Esophagus squamous epithelium (tissue), 5 donors: Measurements from ENCODE around the gene PLSCR4. TPM values are rescaled to one million over a fixed set of nuclear protein-coding genes. Genes with fewer than 3 reads are reported as not detected.

ENCODE experiments used
- DNase-seq: peaks from one replicate; lab custom pipeline; 2025; lab: John Stamatoyannopoulos, UW
- H3K27ac ChIP-seq, 4 donors: fragments of 200-600 bp; sonication (generic); one replicate each; pipeline ENCODE4 v1.5.1; 2016 to 2019; ENCODE audit warnings: mild to moderate bottlenecking in 1 of 4
- H3K27me3 ChIP-seq, 4 donors: fragments of 200-600 bp; sonication (generic); 1 replicate in 3 of 4; 2 replicates in 1 of 4; pipeline versions ENCODE4 v1.5.1 to v1.6.0; 2017 to 2021; ENCODE audit warnings: antibody characterized with exemption in 1 of 4
- H3K36me3 ChIP-seq, 3 donors: fragments of 200-600 bp; sonication (generic); one replicate each; pipeline ENCODE4 v1.5.1; 2016 to 2019
- H3K4me1 ChIP-seq, 3 donors: fragments of 200-600 bp; sonication (generic); one replicate each; pipeline ENCODE4 v1.5.1; 2017 to 2019
- H3K4me3 ChIP-seq, 4 donors: fragments of 200-600 bp; sonication (generic); 1 replicate in 3 of 4; 2 replicates in 1 of 4; pipeline ENCODE4 v1.5.1; 2016 to 2019; ENCODE audit warnings: mild to moderate bottlenecking in 2 of 4, moderate library complexity in 1 of 4
- H3K9me3 ChIP-seq, 3 donors: fragments of 200-600 bp; sonication (generic); one replicate each; pipeline ENCODE4 v1.5.1; 2016 to 2019
- CTCF ChIP-seq, 6 experiments: fragments of 450-650 bp in 4 of 6; fragments of 200-600 bp in 2 of 6; sonication (generic) in 2 of 6; IDR thresholded peaks; one replicate each; pipeline ENCODE4 v1.5.1; 2016 to 2019; ENCODE audit warnings: antibody characterized with exemption in 6 of 6, mild to moderate bottlenecking in 4 of 6, moderate library complexity in 4 of 6
- POLR2A ChIP-seq, 4 donors: fragments of 450-650 bp; IDR thresholded peaks; one replicate each; pipeline ENCODE4 v1.6.1; 2017; ENCODE audit warnings: antibody characterized with exemption in 4 of 4, mild to moderate bottlenecking in 4 of 4, moderate library complexity in 3 of 4
- WGBS, 2 donors: methylation state at CpG; one replicate each; pipeline ENCODE4 v1.1.5; 2018; 5-methylcytosine and 5-hydroxymethylcytosine counted together
- intact Hi-C: fragments of 100-400 bp; cut with DNase I; formaldehyde crosslinking; loops from one replicate; pipeline ENCODE4 v1.15.0; 2022
- total RNA-seq, 4 donors: library from RNA; depleted of rRNA; stranded (reverse); fragments of >200 nt; gene quantifications; one replicate each; pipeline ENCODE4 v1.1.0, GENCODE V29; 2016
- donor health status: DM: yes; HTN: yes; CAD: no.

The PLSCR4 gene
- total RNA-seq, 4 donors from 2014 or later: 5.5 to 39.1 (median 13.4) TPM

- 71 to 75% methylated on average over 1 of the region's 1 CpG for WGBS, 2 donors
- TF ChIP-seq POLR2A (IDR thresholded peaks at IDR 0.05): no peak
- Histone ChIP-seq H3K27ac (no peak overlapping the region), H3K4me3 (no peak overlapping the region), H3K9me3 (no peaks in the 10 kb centered on the region), H3K4me1 (peaks cover 0 to 1% (median 0%) of the 10 kb centered on the region in 3 donors), H3K36me3 (no peaks in the 10 kb centered on the region), H3K27me3 (no peaks in the 10 kb centered on the region)
- DNase-seq: no peak
- intact Hi-C loops: loop anchor here (10.0 kb wide), 1 partner anchor 108 kb away; no protein-coding TSS in a partner anchor
These were observed 78.3 kb downstream of the PLSCR4 start for GRCh38 chr3:146172586-146172985.

- H3K36me3 ChIP-seq: no peaks in the 10 kb centered on the region
- H3K27ac ChIP-seq: no peak overlapping the region
- intact Hi-C loops: loop anchor here (10.0 kb wide), 1 partner anchor 106 kb away; no protein-coding TSS in a partner anchor
- H3K27me3 ChIP-seq: no peaks in the 10 kb centered on the region
- no peak for TF ChIP-seq CTCF (IDR thresholded peaks at IDR 0.05)
- no peak for TF ChIP-seq POLR2A (IDR thresholded peaks at IDR 0.05)
- H3K4me1 ChIP-seq: peaks cover 0 to 20% (median 6%) of the 10 kb centered on the region in 3 donors
- H3K4me3 ChIP-seq: no peak overlapping the region
- WGBS, 2 donors: 94 to 95% methylated on average over 1 of the region's 1 CpG
- no peak for DNase-seq
- no peaks in the 10 kb centered on the region for H3K9me3 ChIP-seq
These were observed 80.3 kb downstream of the PLSCR4 start for GRCh38 chr3:146170591-146170990.

DNA sequence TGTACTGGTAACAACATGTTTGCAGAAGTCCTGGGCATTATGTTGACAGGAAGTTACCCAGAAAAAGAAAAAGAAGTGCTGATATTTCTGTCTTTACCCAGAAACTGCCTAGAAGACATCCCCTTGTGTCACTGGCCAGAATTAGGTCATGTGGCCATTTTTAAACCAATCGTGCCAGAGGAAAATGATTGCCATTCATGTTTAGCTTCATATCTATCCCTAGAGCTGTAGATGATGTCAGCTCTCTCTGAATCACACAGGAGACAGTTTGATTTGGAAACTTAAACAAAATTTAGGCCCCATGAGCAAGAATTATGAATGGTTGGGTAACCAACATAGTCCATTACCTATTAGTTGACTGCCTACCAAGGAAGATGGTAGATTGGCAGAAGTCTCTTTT lies 81.0 kb downstream of the PLSCR4 start:
- H3K36me3 ChIP-seq: no peaks in the 10 kb centered on the region
- H3K9me3 ChIP-seq: no peaks in the 10 kb centered on the region
- no peak overlapping the region for H3K4me3 ChIP-seq
- 100% methylated on average over 1 of the region's 1 CpG for WGBS, 2 donors
- H3K27me3 ChIP-seq: no peaks in the 10 kb centered on the region
- no peak for DNase-seq
- peaks cover 0 to 27% (median 9%) of the 10 kb centered on the region in 3 donors for H3K4me1 ChIP-seq
- intact Hi-C loops: loop anchor here (10.0 kb wide), 1 partner anchor 105 kb away; no protein-coding TSS in a partner anchor
- TF ChIP-seq CTCF (IDR thresholded peaks at IDR 0.05) (no peak), POLR2A (IDR thresholded peaks at IDR 0.05) (no peak)
- H3K27ac ChIP-seq: no peak overlapping the region

DNA sequence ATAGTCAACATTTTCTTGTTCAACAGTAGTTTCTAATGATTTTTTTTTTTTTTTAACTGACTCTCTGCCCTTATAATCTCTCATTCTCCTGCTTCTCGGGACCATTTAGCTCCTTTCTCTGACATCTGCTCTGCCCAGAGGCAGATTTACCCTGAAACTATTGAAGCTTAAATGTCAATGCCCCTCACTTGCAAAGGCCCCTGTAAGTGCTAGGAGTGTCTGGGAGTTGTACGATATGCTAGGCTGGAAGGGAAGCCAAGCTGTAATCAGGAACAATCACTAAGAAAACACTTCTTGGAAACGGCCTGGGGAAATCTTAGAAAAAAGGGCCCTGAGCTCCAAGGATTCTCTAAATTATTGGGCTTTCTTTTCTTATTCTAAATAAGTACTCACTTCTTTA lies 84.1 kb downstream of the PLSCR4 start:
- H3K36me3 ChIP-seq: no peaks in the 10 kb centered on the region
- H3K4me3 ChIP-seq: no peak overlapping the region
- TF ChIP-seq POLR2A (IDR thresholded peaks at IDR 0.05) (no peak), CTCF (IDR thresholded peaks at IDR 0.05) (no peak)
- DNase-seq: no peak
- peak overlapping the region in 3 of 4 donors; percentile 19 to 38 (median 35) for H3K27ac ChIP-seq
- intact Hi-C loops: no loop called here
- no peaks in the 10 kb centered on the region for H3K9me3 ChIP-seq
- H3K27me3 ChIP-seq: no peaks in the 10 kb centered on the region
- peaks cover 0 to 54% (median 32%) of the 10 kb centered on the region in 3 donors for H3K4me1 ChIP-seq
- 19 to 31% methylated on average over 3 of the region's 3 CpGs for WGBS, 2 donors

DNA sequence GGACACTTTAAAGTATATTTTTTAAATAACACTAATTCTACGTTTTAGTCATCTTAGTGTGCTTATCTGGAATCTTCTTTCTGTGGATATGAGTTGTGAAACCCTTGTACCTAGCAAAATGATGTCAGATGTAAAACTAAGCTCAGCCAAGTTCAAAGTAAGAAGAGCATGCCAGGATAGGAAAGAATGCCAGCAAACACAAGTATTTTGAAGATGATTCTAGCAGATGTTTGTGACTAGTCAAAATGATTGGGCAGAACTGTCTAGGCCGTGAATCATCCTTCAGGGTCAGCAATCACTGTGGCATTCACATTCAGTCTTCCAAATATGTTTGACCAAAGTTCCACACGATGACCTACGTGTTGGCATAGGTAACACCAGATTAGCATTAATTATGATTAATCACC lies 84.5 kb downstream of the PLSCR4 start:
- no peak for TF ChIP-seq CTCF (IDR thresholded peaks at IDR 0.05)
- no peak for TF ChIP-seq POLR2A (IDR thresholded peaks at IDR 0.05)
- intact Hi-C loops: no loop called here
- WGBS, 2 donors: 26 to 29% methylated on average over 4 of the region's 4 CpGs
- H3K27me3 ChIP-seq: peaks cover 0 to under 1% (median 0%) of the 10 kb centered on the region in 4 donors
- H3K4me1 ChIP-seq: peaks cover 0 to 59% (median 33%) of the 10 kb centered on the region in 3 donors
- no peaks in the 10 kb centered on the region for H3K36me3 ChIP-seq
- H3K27ac ChIP-seq: peak overlapping the region; percentile 19 to 50 (median 36)
- no peaks in the 10 kb centered on the region for H3K9me3 ChIP-seq
- no peak overlapping the region for H3K4me3 ChIP-seq
- DNase-seq: no peak
